K562 (cell line): Measurements from ENCODE around the gene CHRDL1. TPM values are rescaled to one million over a fixed set of nuclear protein-coding genes. Genes with fewer than 3 reads are reported as not detected.

Experiments used
- ATAC-seq: fragments of 200-7000 bp; cut with Tn5 transposase; 3 replicates; pipeline ENCODE4 v1.9.1; 2020; ENCODE audit warnings: moderate library complexity
- BruUV-seq: library from RNA; stranded (reverse); fragments of 400-500 nt; replicated peaks from 2 replicates; lab custom pipeline; 2021; lab: Mats Ljungman, UMichigan
- CTCF ChIA-PET: fragments of 300-600 bp; formaldehyde crosslinking; extraction: SDS; loops from one replicate; lab custom pipeline; 2021; ENCODE audit warnings: low intra/inter-chr PET ratio; lab: Yijun Ruan, JAX
- POLR2A ChIA-PET: fragments of 300-600, 350-650 bp; sonication (Branson Sonifier 250); formaldehyde crosslinking; extraction: SDS; loops from one replicate; lab custom pipeline; 2021; ENCODE audit warnings: antibody characterized with exemption, inconsistent platforms; lab: Yijun Ruan, JAX
- DNase-seq, 4 experiments: peaks; one replicate each; pipeline versions ENCODE4 v3.0.0 to v3.0.0-alpha.2; 2011 to 2018; ENCODE audit warnings: low spot score in 3 of 4, mixed read lengths in 3 of 4; ENCODE audit errors: extremely low read depth in 1 of 4
- FAIRE-seq: peaks from 2 replicates; lab custom pipeline; 2011; peaks lifted over from hg19 to GRCh38; lab: Jason Lieb, UNC
- H2AFZ ChIP-seq: 2 replicates; pipeline ENCODE4 v1.6.0; 2011; ENCODE audit warnings: low read depth, low read length, control low read depth, inconsistent platforms
- H3K27ac ChIP-seq: fragments of 200-600 bp; 3 replicates; pipeline ENCODE4 v1.8.0; 2011; ENCODE audit warnings: low read depth, mild to moderate bottlenecking, control low read depth, inconsistent platforms, low read length, moderate library complexity, mixed read lengths; ENCODE audit errors: extremely low read depth
- H3K27me3 ChIP-seq, 2 experiments: fragments of 300-600 bp in 1 of 2; 2 replicates in 1 of 2; 3 replicates in 1 of 2; pipeline versions ENCODE4 v1.6.0 to v1.8.0; 2011; ENCODE audit warnings: inconsistent platforms in 2 of 2, low read length in 2 of 2, mild to moderate bottlenecking in 1 of 2, mixed read lengths in 1 of 2, moderate library complexity in 1 of 2; ENCODE audit not compliant: control insufficient read depth in 2 of 2, insufficient read depth in 2 of 2
- H3K36me3 ChIP-seq: fragments of 300-600 bp; 3 replicates; pipeline ENCODE4 v1.8.0; 2011; ENCODE audit warnings: mild to moderate bottlenecking, low read length, inconsistent platforms; ENCODE audit not compliant: control insufficient read depth, insufficient read depth
- H3K4me1 ChIP-seq, 2 experiments: fragments of 200-600 bp in 1 of 2; replicated peaks in 1 of 2; 2 replicates in 1 of 2; 3 replicates in 1 of 2; pipeline versions ENCODE4 v1.5.1 to v1.8.0; 2011; ENCODE audit warnings: inconsistent platforms in 2 of 2, low read length in 2 of 2, mild to moderate bottlenecking in 1 of 2, mixed read lengths in 1 of 2, moderate library complexity in 1 of 2; ENCODE audit not compliant: control insufficient read depth in 2 of 2, insufficient read depth in 2 of 2
- H3K4me2 ChIP-seq: 2 replicates; pipeline ENCODE4 v1.6.1; 2011; ENCODE audit warnings: low read length, control low read depth, inconsistent platforms, mixed read lengths; ENCODE audit not compliant: insufficient read depth
- H3K4me3 ChIP-seq: fragments of 200-600 bp; sonication (generic), shearing (Covaris generic); 2 replicates; pipeline ENCODE4 v1.5.1; 2016; ENCODE audit warnings: control low read depth, inconsistent platforms
- H3K79me2 ChIP-seq: fragments of 200-600 bp; 3 replicates; pipeline ENCODE4 v1.8.0; 2011; ENCODE audit warnings: low read length, inconsistent platforms; ENCODE audit not compliant: control insufficient read depth, insufficient read depth
- H3K9ac ChIP-seq, 2 experiments: 2 replicates each; pipeline versions ENCODE4 v1.6.0 to v1.6.1; 2011; ENCODE audit warnings: low read depth in 2 of 2, low read length in 2 of 2, control low read depth in 1 of 2, inconsistent platforms in 1 of 2, mild to moderate bottlenecking in 1 of 2, mixed read lengths in 1 of 2; ENCODE audit not compliant: insufficient read depth in 1 of 2
- H3K9me1 ChIP-seq: one replicate; pipeline ENCODE4 v1.6.0; 2011; ENCODE audit warnings: inconsistent platforms, mild to moderate bottlenecking, low read length, moderate library complexity; ENCODE audit not compliant: control insufficient read depth, insufficient read depth
- H3K9me3 ChIP-seq: replicated peaks from 2 replicates; pipeline ENCODE4 v1.5.1; 2011; ENCODE audit warnings: low read depth, low read length, inconsistent platforms; ENCODE audit not compliant: control insufficient read depth, insufficient read depth
- H4K20me1 ChIP-seq: replicated peaks from 2 replicates; pipeline ENCODE4 v1.6.1; 2011; ENCODE audit warnings: low read length, inconsistent platforms, mixed read lengths; ENCODE audit not compliant: control insufficient read depth, insufficient read depth
- CBFB ChIP-seq: sonication (generic); formaldehyde crosslinking; IDR thresholded peaks from 2 replicates; pipeline ENCODE4 v1.4.0; 2020; ENCODE audit warnings: mild to moderate bottlenecking, missing genetic modification reagents
- CEBPZ ChIP-seq: fragments of 150-350 bp; IDR thresholded peaks from 2 replicates; pipeline ENCODE4 v1.6.1; 2014; ENCODE audit warnings: low read depth, mild to moderate bottlenecking, low read length, borderline replicate concordance
- NFE2L1 ChIP-seq: fragments of 450-650 bp; IDR thresholded peaks from 2 replicates; pipeline ENCODE4 v1.6.1; 2016; ENCODE audit warnings: missing genetic modification characterization, low read depth, mild to moderate bottlenecking, missing compliant biosample characterization, moderate library complexity, borderline replicate concordance
- PATZ1 ChIP-seq: fragments of 250-450 bp; sonication (Bioruptor Pico); IDR thresholded peaks from 2 replicates; pipeline ENCODE4 v1.5.0; 2020; ENCODE audit warnings: mild to moderate bottlenecking, borderline replicate concordance
- TCF7 ChIP-seq: sonication (generic); IDR thresholded peaks from 2 replicates; pipeline ENCODE4 v1.6.1; 2016; ENCODE audit warnings: antibody characterized with exemption, borderline replicate concordance
- ZNF263 ChIP-seq: sonication (generic); formaldehyde crosslinking; IDR thresholded peaks from 2 replicates; pipeline ENCODE4 v1.8.0; 2022; ENCODE audit warnings: mild to moderate bottlenecking, missing genetic modification reagents, borderline replicate concordance
- ZNF280A ChIP-seq: fragments of 450-650 bp; IDR thresholded peaks from 2 replicates; pipeline ENCODE4 v1.6.1; 2018; ENCODE audit warnings: mild to moderate bottlenecking, low read depth; ENCODE audit not compliant: partially characterized antibody
- WGBS: fragments of 100-300 bp; shearing (Covaris generic); methylation state at CpG from one replicate; pipeline ENCODE4 v1.1.6; 2016; ENCODE audit warnings: low coverage, mixed read lengths; ENCODE audit not compliant: insufficient coverage; ENCODE audit errors: missing lambda C conversion rate; 5-methylcytosine and 5-hydroxymethylcytosine counted together
- in situ Hi-C: fragments of 300-500 bp; cut with MboI; formaldehyde crosslinking; loops from 4 replicates; pipeline ENCODE4 v1.15.0; 2018; ENCODE audit warnings: inconsistent platforms, mixed read lengths
- intact Hi-C: fragments of 100-400 bp; cut with micrococcal nuclease; formaldehyde crosslinking; loops from 2 replicates; pipeline ENCODE4 v1.14.2; 2022
- polyA plus RNA-seq, 8 experiments: library from polyadenylated mRNA; depleted of rRNA in 4 of 8; stranded (reverse) in 5 of 8; unstranded in 3 of 8; fragments of >200 nt; fragmentation: Nextera tagmentation in 2 of 8; fragmentation: Illumina TruSeq in 1 of 8; extraction: Ambion mirVana in 2 of 8; extraction: Trizol in 1 of 8; gene quantifications; 2 replicates each; pipeline versions ENCODE4 v1.2.1 to v1.2.3, GENCODE V29; 2011 to 2014; ENCODE audit warnings: inconsistent platforms in 1 of 8, missing spikeins in 1 of 8
- total RNA-seq, 7 experiments: library from RNA; depleted of rRNA in 6 of 7; stranded (reverse); fragments of >200 nt in 6 of 7; fragmentation: Illumina TruSeq in 2 of 7; extraction: Trizol in 2 of 7; gene quantifications; 2 replicates each; pipeline versions ENCODE4 v1.2.1 to v1.2.3, GENCODE V29; 2011 to 2021; ENCODE audit warnings: low replicate concordance in 1 of 7

The CHRDL1 gene
- total and polyA plus RNA-seq, 9 of the 15 experiments (the other 6 are each of a cell fraction or from before 2014, with no cell fraction given), result not detected

GRCh38 chrX:110692866-110693265 lies 102.8 kb downstream of the CHRDL1 start:
- Histone ChIP-seq H3K4me1 (no peaks in the 10 kb centered on the region), H2AFZ (no peak overlapping the region), H3K9me3 (no peaks in the 10 kb centered on the region), H3K9me1 (no peaks in the 10 kb centered on the region), H3K79me2 (no peaks in the 10 kb centered on the region), H3K36me3 (no peaks in the 10 kb centered on the region), H3K4me2 (no peak overlapping the region), H3K9ac (no peak overlapping the region), H3K27me3 (no peaks in the 10 kb centered on the region), H4K20me1 (no peaks in the 10 kb centered on the region), H3K27ac (no peak overlapping the region), H3K4me3 (no peak overlapping the region)
- DNase-seq (no peak), FAIRE-seq (no peak), ATAC-seq (no peak)
- TF ChIP-seq ZNF280A (no peak), CBFB (CRISPR knock-in tag) (no peak), CEBPZ (no peak), TCF7 (no peak), ZNF263 (CRISPR knock-in tag) (no peak), PATZ1 (no peak), NFE2L1 (no peak)
- CTCF ChIA-PET, result no interaction called here
- BruUV-seq, result no TSS peak
- in situ Hi-C loops, result no loop called here
- intact Hi-C loops, result no loop called here
- WGBS, result 0% methylated on average over 3 of the region's 4 CpGs
- POLR2A ChIA-PET, result interaction anchor here (1.1 kb wide), 1 partner anchor 9 kb away, joined by 4 read pairs; no protein-coding TSS in a partner anchor
